GM12878 (cell line): ENCODE measurements around the gene PUM2. TPM values are rescaled to one million over a fixed set of nuclear protein-coding genes. Genes with fewer than 3 reads are reported as not detected.

Experiments
- CBX3 ChIP-seq: fragments of 200-600 bp; sonication (generic); IDR thresholded peaks from 2 replicates; pipeline ENCODE4 v1.6.1; 2016; ENCODE audit warnings: low read depth, borderline replicate concordance
- CHD1 ChIP-seq: IDR thresholded peaks from 2 replicates; pipeline ENCODE4 v1.6.1; 2012; ENCODE audit warnings: low read depth, low read length, improper control_type of control experiment
- PBX3 ChIP-seq: IDR thresholded peaks from 2 replicates; pipeline ENCODE4 v1.6.1; 2011; ENCODE audit warnings: mild to moderate bottlenecking, low read depth, low read length, moderate library complexity; ENCODE audit not compliant: insufficient replicate concordance
- PML ChIP-seq: IDR thresholded peaks from 2 replicates; pipeline ENCODE4 v1.6.1; 2012; ENCODE audit warnings: low read length, inconsistent platforms
- TCF12 ChIP-seq: IDR thresholded peaks from 2 replicates; pipeline ENCODE4 v1.6.1; 2011; ENCODE audit warnings: low read depth, mild to moderate bottlenecking, low read length
- ZNF217 ChIP-seq: fragments of 450-650 bp; IDR thresholded peaks from 2 replicates; pipeline ENCODE4 v1.6.1; 2017; ENCODE audit warnings: antibody characterized with exemption, mild to moderate bottlenecking
- ZNF687 ChIP-seq: fragments of 450-650 bp; IDR thresholded peaks from 2 replicates; pipeline ENCODE4 v1.6.1; 2017; ENCODE audit warnings: mild to moderate bottlenecking, moderate library complexity
- polyA plus RNA-seq, 11 experiments: library from polyadenylated mRNA; depleted of rRNA in 4 of 11; unstranded in 6 of 11; stranded (reverse) in 5 of 11; fragments of >200 nt; fragmentation: Nextera tagmentation in 4 of 11; fragmentation: Illumina TruSeq in 1 of 11; extraction: Ambion mirVana in 4 of 11; extraction: Trizol in 1 of 11; gene quantifications; 1 replicate in 1 of 11; 2 replicates in 10 of 11; pipeline versions ENCODE4 v1.2.1 to v1.2.3, GENCODE V29; 2011 to 2016; ENCODE audit warnings: inconsistent platforms in 2 of 11, missing spikeins in 2 of 11, low read depth in 1 of 11
- total RNA-seq, 4 experiments: library from RNA; depleted of rRNA in 3 of 4; stranded (reverse); fragments of >200 nt in 3 of 4; fragmentation: Illumina TruSeq in 1 of 4; extraction: Trizol in 1 of 4; gene quantifications; 2 replicates each; pipeline versions ENCODE4 v1.2.1 to v1.2.3, GENCODE V29; 2013 to 2021

Gene PUM2
- total and polyA plus RNA-seq, 10 of the 15 experiments (the other 5 are each of a cell fraction or from before 2014, with no cell fraction given): 14.5 to 87.6 (median 29.4) TPM

GRCh38 chr2:20350753-20351554 is at the start of gene PUM2 (continued):
- TF ChIP-seq PBX3 (peak; percentile 87), ZNF687 (peak; percentile 96), ZNF217 (no peak), CBX3 (no peak), TCF12 (peak; percentile 31; the same call in 1 of the 2 replicates), PML (peak; percentile 71), CHD1 (no peak)
